Dermis blood vessel endothelial cell (primary cell): ENCODE results near the gene MYO15B. TPM values are rescaled to one million over a fixed set of nuclear protein-coding genes. Genes with fewer than 3 reads are reported as not detected.

Experiments used
- DNase-seq: peaks from one replicate; pipeline ENCODE4 v3.0.0; 2010
- total RNA-seq: library from RNA; depleted of rRNA; stranded (reverse); fragments of >200 nt; gene quantifications from 2 replicates; pipeline ENCODE4 v1.2.3, GENCODE V29; 2014

The MYO15B gene
- total RNA-seq, 1 donor from 2014 or later: 28.4 TPM

DNA sequence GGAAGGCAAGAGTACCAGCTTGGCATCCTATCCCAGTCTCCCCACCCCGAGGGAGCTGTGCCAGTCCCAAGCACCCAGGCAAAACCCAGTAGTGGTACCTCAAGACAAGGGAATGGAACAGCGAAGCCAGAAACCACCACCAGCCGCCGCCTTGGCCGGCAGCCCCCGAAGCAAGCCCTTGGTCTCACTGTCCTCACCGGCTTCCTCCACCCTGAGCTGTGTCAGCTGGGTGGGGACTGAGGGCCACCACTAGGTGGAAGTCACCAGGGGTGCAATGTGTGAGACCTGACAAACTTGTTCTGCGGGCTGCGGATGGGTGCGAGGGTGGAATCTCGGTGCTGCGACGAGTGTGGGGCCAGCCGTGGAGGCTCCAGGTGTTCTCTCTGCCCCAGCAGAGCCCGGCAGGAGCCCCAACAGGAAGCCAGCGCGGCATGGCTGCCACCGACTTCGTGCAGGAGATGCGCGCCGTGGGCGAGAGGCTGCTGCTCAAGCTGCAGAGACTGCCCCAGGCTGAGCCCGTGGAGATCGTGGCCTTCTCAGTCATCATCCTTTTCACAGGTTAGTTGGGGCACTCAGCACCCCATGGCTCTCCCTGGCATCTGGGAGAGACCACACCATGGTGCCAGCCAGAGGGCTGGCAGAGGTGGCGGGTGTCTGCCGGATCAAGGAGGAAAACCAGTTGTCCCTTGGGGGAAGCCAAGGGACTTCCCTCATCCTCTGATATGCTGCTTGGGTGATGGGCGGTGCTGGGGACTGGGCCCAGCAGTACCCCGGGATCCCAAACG lies 52.4 kb downstream of the MYO15B start:
- no peak for DNase-seq

- no peak for DNase-seq
These were observed 53.0 kb downstream of the MYO15B start for GRCh38 chr17:75640556-75641119.

- no peak for DNase-seq
These were observed 53.7 kb downstream of the MYO15B start for GRCh38 chr17:75641343-75641742.

DNA sequence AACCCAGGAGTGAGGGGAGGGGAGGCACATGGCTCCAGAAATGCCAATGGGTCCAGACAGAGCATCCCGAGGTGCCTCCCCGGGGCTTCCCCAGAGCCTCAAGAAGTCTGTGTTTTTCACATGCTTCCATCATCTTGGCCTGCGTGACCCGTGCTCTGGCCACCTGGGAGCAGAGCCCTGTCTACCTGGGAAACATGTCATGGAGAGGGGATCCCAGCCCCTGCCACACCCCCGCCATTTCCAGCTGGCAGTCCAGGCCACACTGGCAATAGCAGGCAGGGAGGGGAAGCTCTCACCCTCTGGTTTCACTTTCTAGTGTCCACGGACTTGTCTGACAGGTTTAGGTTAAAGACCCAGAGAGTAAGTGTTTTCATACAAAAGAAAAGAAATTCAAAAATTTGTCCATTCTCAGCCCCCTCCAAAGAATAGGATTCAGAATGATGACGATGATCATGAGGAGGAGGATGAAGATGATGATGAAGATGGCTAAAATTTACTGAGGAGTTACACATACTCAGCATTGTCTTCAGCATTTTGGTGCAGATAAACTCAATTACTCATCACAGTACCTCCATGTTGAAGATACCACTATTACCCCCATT lies 54.7 kb downstream of the MYO15B start:
- no peak for DNase-seq

GRCh38 chr17:75642784-75643642 lies 55.4 kb downstream of the MYO15B start:
- no peak for DNase-seq

- DNase-seq: no peak
These were observed 56.0 kb downstream of the MYO15B start for GRCh38 chr17:75643643-75644017.

DNA sequence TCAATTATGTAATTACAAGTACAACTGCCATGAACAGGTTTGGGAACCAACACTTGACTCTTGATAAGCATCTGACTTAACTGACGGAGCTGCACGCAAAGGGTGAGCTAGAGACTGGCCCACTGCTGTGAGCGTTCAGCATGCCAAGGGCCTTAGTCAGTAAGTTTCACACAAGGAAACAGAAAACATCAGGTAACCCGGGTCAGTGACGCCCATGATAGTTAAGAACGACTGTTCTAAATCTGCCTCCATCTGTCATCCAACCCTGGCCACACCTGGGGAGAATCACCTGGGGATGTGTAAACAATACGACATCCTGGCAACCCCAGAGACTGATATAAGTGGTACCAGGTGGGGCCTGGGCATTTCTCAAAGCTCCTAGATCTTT lies 57.9 kb downstream of the MYO15B start:
- peak; percentile 59 for DNase-seq

GRCh38 chr17:75645889-75646637 lies 58.5 kb downstream of the MYO15B start:
- DNase-seq: peak; percentile 84

DNA sequence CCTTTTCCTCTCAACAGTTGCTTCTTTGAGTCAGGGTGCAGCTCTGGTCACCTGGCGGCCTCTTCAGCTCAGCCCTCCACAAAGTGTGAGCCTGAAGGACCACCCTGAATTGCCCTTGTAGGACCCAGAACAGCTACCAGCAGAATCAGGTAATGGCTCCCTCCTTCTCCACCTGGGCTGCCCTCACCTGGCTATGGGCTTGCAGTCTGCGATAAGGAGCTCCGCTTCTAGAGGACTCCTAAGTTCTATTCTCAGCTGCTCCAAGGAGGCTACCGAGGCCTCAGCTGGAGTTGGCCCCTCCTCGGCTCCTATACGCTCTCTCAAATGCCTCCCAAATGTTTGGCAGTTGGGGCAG lies 59.0 kb downstream of the MYO15B start:
- no peak for DNase-seq

GRCh38 chr17:75647061-75647460 lies 59.5 kb downstream of the MYO15B start:
- no peak for DNase-seq

DNA sequence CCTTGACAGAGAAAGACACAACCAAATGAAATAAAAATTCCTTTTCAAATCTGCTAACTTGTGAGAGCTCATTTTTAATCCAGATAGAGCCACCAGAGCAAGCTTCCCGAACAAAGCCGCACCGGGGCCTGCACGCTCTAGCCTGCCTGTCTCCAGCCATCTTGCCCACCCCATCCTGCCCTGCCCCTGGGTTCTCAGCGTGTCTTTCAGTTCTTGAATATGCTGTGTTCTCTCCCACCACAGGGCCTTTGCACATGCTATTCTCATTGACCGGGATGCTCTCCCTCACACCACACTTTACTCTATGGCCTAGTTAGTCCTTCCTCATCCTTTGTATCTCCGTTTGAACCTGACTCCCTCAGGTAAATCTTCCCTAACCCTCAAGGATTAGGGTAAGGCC lies 60.3 kb downstream of the MYO15B start:
- DNase-seq: no peak

GRCh38 chr17:75649687-75650086 lies 62.1 kb downstream of the MYO15B start:
- no peak for DNase-seq

- DNase-seq: no peak
These were observed 63.3 kb downstream of the MYO15B start for GRCh38 chr17:75650874-75651273.

- no peak for DNase-seq
These were observed 64.7 kb downstream of the MYO15B start for GRCh38 chr17:75652341-75652740.

- DNase-seq: peak; percentile 63
These were observed 65.4 kb downstream of the MYO15B start for GRCh38 chr17:75652934-75653549.

GRCh38 chr17:75654176-75654575 lies 66.6 kb downstream of the MYO15B start:
- DNase-seq: peak; percentile 75

DNA sequence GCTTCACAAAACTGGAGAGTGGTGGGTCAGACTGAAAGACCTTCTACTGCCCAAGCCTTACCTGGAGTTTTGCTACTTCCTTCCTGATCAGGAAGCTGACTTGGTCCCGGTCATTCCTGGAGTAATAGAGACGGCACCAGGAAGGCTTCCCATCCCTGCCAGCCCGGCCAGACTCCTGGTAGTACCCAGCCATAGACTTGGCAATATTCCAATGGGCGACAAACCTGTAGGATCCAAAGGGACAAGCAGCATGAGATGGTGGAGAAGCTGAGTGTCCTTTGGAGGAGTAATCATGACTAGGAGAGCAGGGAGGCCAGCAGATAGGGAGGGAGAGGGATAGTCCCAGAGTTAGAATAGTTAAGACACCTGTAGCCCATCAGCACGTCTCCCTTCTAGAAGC lies 70.6 kb downstream of the MYO15B start:
- DNase-seq: no peak

DNA sequence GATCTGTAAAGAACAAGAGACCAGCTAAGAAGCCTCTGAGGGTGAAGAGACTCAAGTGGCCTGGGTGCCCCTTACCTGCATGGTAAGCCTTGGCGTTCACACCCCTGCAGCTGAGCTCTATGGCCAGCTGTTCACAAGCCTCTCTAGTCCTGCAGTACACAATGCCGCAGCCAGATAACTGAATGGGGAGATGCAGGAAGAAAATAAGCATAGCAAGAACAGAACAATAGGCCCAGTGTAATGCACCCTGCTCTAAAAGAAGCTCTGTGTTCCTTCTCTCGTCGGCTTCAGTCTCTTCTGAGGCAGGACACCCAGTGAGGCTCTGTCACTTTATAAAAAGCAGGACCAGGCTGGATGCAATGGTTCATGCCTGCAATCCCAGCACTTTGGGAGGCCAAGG lies 73.9 kb downstream of the MYO15B start:
- no peak for DNase-seq

DNA sequence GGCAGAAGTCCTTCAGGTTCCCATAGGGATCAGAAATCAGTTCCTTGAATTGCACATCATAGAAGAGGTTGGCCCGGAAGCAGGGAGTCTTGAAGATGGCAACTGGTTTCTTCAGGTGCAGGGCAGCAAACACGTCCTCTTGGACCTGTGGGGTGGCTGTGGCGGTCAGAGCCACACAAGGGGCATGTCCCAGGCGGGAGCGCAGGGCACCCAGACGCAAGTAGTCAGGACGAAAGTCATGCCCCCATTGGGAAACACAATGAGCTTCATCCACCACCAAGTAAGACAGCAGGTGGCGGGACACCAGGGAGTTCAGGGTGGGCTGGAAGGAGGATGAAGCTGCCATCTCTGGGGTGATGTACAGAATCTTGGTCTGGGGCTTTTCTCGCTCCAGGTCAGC lies 74.9 kb downstream of the MYO15B start:
- no peak for DNase-seq

- no peak for DNase-seq
These were observed 76.5 kb downstream of the MYO15B start for GRCh38 chr17:75664099-75664549.

DNA sequence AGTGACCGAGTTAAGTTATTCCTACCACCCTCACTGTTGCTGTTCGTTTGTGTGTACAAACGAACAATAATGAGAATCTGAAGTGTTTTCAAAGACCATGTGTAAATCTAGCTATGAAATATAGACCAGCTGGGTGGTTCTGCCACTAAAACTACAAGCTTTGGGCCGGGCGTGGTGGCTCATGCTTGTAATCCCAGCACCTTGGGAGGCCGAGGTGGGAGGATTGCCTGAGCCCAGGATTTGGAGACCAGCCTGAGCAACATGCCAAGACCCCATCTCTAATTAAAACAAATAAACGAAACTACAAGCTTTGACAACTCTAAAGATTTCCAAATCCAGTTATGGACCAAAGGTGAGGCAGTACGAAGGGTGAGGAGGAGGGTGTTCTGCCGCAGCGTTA lies 78.4 kb downstream of the MYO15B start:
- DNase-seq: no peak
